Colonic mucosa (tissue), 4 donors: Measurements from ENCODE around the gene SPIRE1. TPM values are rescaled to one million over a fixed set of nuclear protein-coding genes. Genes with fewer than 3 reads are reported as not detected.

Experiments used
- DNase-seq: peaks from one replicate; pipeline ENCODE4 v3.0.0-alpha.2; 2020
- H3K27ac ChIP-seq: fragments of 200-600 bp; one replicate; pipeline ENCODE4 v1.8.0; 2021
- H3K27me3 ChIP-seq: fragments of 200-600 bp; one replicate; pipeline ENCODE4 v1.8.0; 2021
- H3K36me3 ChIP-seq: fragments of 200-600 bp; one replicate; pipeline ENCODE4 v1.8.0; 2021
- H3K4me1 ChIP-seq: fragments of 200-600 bp; one replicate; pipeline ENCODE4 v1.8.0; 2021; ENCODE audit warnings: mild to moderate bottlenecking
- H3K4me3 ChIP-seq: fragments of 200-600 bp; one replicate; pipeline ENCODE4 v1.8.0; 2021
- H3K9ac ChIP-seq, 2 donors: one replicate each; pipeline ENCODE4 v1.7.0; 2013; ENCODE audit warnings: control low read depth in 2 of 2, low read depth in 2 of 2, low read length in 2 of 2
- H3K9me3 ChIP-seq: fragments of 200-600 bp; one replicate; pipeline ENCODE4 v1.8.0; 2021
- intact Hi-C: fragments of 100-400 bp; cut with DNase I; formaldehyde crosslinking; loops from one replicate; pipeline ENCODE4 v1.14.1; 2022
- total RNA-seq, 2 donors: library from RNA; stranded (reverse); fragmentation: NEBNext Ultra II Directional in 1 of 2; extraction: Animal tissue kit (Norgen Biotek cat#: 25700) in 1 of 2; gene quantifications; one replicate each; pipeline ENCODE4 v1.2.1, GENCODE V29; 2021
- TF ChIP-seq, protein P1 (sequence below): fragments of 200-600 bp; IDR thresholded peaks from one replicate; pipeline ENCODE4 v1.8.0; 2022; ENCODE audit warnings: antibody characterized with exemption, mild to moderate bottlenecking
- donor health status: healthy.
- donor health status: DM: no; HTN: no; CAD: no.
- donor health status: DM: no; HTN: no; CAD: no.

Gene SPIRE1
- total RNA-seq, 2 donors from 2014 or later, result 2.7 to 9.0 TPM

DNA sequence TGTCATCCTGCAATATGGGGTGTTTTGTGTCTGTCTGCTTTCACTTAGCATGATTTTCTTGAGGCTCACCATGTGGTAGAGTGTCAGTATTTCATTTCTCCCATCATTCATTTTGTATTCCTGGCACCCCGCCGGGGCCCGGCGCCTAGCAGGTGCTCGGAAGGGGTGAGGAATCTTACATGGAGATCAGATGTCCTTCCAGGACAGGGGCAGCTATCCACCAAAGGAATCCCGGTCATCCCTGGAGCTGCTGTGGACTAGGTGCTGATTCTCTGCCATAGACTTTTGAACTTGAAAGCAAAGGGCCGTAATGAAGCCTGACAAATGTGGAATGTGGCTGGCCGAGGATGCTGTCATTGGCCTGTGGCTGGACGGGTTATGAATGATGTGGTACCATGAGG, 247.8 kb downstream of the SPIRE1 start:
- H3K9ac ChIP-seq, result no peak overlapping the region
- H3K36me3 ChIP-seq, result no peaks in the 10 kb centered on the region
- H3K9me3 ChIP-seq, result no peaks in the 10 kb centered on the region
- TF ChIP-seq, protein P1, sequence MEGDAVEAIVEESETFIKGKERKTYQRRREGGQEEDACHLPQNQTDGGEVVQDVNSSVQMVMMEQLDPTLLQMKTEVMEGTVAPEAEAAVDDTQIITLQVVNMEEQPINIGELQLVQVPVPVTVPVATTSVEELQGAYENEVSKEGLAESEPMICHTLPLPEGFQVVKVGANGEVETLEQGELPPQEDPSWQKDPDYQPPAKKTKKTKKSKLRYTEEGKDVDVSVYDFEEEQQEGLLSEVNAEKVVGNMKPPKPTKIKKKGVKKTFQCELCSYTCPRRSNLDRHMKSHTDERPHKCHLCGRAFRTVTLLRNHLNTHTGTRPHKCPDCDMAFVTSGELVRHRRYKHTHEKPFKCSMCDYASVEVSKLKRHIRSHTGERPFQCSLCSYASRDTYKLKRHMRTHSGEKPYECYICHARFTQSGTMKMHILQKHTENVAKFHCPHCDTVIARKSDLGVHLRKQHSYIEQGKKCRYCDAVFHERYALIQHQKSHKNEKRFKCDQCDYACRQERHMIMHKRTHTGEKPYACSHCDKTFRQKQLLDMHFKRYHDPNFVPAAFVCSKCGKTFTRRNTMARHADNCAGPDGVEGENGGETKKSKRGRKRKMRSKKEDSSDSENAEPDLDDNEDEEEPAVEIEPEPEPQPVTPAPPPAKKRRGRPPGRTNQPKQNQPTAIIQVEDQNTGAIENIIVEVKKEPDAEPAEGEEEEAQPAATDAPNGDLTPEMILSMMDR, result no peak
- H3K4me1 ChIP-seq, result peaks cover 7% of the 10 kb centered on the region
- intact Hi-C loops, result no loop called here
- H3K27ac ChIP-seq, result no peak overlapping the region
- DNase-seq, result no peak
- no peak overlapping the region for H3K4me3 ChIP-seq
- no peaks in the 10 kb centered on the region for H3K27me3 ChIP-seq

DNA sequence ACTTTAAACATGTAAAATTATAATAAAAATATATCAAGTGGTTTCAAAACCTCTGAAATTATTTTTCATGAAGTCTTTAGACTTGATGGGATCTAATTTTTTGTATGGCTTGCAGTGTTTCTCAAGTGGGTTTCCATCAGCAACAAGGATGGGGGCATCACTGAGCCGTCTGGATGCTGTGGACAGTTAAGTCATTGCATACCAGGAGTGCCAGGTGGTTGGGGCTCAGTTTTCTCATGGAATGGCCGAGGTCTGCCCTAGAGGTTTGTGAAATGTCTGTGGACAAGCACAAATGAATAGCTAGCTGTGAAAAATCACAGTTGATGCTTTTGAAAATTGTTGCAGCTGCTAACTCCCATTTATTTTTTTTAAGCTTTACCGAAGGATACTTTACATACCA, 248.4 kb downstream of the SPIRE1 start:
- no peaks in the 10 kb centered on the region for H3K36me3 ChIP-seq
- H3K27ac ChIP-seq, result no peak overlapping the region
- H3K27me3 ChIP-seq, result no peaks in the 10 kb centered on the region
- no peaks in the 10 kb centered on the region for H3K9me3 ChIP-seq
- H3K9ac ChIP-seq, result no peak overlapping the region
- H3K4me3 ChIP-seq, result no peak overlapping the region
- TF ChIP-seq, protein P1, result no peak
- DNase-seq, result no peak
- intact Hi-C loops, result no loop called here
- H3K4me1 ChIP-seq, result peaks cover 7% of the 10 kb centered on the region

DNA sequence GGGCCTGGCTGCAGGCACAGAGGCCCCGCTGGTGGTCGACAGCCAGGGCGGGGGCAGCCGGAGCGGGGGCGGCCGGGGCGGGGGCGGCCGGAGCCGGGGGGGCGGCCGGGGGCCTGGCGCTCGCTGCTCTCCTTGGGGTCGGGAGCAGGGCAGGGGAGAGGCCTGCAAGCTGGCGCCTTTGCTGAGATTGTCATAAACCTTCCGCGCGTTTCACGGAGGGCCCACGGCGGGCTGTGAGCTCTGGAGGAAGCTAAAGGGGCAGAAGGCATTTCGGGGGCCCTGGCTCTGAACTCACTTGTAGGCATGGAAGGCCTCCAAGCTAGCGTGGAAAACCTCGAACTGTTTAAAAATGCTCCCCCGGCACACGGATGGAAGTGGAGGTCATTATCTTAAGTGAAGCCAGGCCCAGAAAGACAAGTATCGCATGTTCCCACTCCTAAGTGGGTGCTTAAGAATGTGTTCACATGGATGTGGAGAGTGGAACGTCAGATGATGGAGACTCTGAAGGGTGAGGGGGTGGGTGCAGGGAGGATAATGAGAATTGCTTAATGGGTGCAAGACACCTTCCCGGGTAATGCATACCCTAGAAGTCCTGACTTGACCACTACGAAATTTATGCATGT, 249.5 kb downstream of the SPIRE1 start:
- Histone ChIP-seq H3K27ac (peak overlapping the region; percentile 64), H3K36me3 (no peaks in the 10 kb centered on the region), H3K9ac (peak overlapping the region; percentile 48 to 59), H3K9me3 (no peaks in the 10 kb centered on the region), H3K27me3 (no peaks in the 10 kb centered on the region), H3K4me1 (peaks cover 7% of the 10 kb centered on the region), H3K4me3 (peak overlapping the region; percentile 64)
- intact Hi-C loops, result no loop called here
- TF ChIP-seq, protein P1, result no peak
- no peak for DNase-seq

DNA sequence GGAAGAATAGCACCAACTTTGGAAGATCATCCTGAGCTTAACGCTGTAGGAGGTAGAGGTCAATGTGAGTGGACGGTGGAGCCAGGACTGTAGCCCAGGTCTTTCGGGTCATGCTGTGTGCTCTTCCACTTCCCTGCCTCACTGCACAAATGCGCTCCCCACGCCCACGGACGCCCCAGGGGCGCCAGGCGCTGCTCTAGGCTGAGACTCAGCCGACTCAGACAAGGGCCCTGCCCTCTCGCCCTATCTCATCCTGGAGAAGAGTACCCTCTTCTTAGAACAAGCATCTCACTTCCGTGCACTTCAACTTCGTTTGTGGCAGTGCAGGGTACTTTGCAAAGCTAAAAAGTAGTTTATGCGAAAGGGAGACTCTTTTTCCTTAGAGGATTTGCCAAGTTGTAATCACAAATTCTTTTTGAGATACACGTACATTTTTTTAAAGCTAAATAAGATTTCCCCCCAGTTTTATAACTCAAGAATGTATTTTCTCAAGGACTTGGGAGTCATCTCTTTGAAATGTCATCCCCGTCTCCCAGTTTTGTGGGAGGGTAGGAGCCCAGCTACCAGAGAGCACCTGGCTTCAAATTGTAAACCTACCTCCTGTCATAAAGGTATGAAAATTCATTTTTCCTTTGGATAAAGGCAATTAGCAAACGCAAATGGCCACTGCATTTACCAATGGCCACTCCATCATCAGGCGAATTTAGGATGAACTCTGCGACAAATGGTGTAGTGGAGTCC, 251.4 kb downstream of the SPIRE1 start:
- no peak for DNase-seq

DNA sequence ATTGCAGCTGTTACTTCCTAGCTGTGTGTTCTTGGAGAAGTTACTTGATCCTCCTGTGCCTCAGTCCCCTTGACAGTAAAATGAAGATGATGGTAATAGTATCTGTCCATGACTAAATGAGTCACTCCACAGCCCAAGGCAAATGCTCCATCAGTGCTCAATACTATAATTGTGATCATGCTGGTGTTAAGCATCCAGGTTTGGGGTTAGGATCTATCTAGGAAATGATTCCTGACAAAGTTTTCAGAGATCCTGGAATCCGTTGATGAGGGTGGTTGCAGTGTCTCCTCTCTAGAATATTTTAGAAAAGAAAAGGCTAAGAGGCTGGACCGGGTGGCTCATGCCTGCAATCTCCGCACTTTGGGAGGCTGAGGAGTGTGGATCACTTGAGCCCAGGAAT, 252.8 kb downstream of the SPIRE1 start:
- TF ChIP-seq, protein P1, result no peak
- Histone ChIP-seq H3K27ac (no peak overlapping the region), H3K9ac (no peak overlapping the region), H3K4me1 (peaks cover 7% of the 10 kb centered on the region), H3K27me3 (no peaks in the 10 kb centered on the region), H3K4me3 (no peak overlapping the region), H3K9me3 (no peaks in the 10 kb centered on the region), H3K36me3 (no peaks in the 10 kb centered on the region)
- intact Hi-C loops, result no loop called here
- no peak for DNase-seq

More for the DNA sequence above, 251.4 kb downstream of the SPIRE1 start:
- H3K4me1 ChIP-seq, result peaks cover 7% of the 10 kb centered on the region
- TF ChIP-seq, protein P1, result no peak
- H3K9ac ChIP-seq, result no peak overlapping the region
- H3K36me3 ChIP-seq, result no peaks in the 10 kb centered on the region
- no peak overlapping the region for H3K27ac ChIP-seq
- no peak overlapping the region for H3K4me3 ChIP-seq
- H3K27me3 ChIP-seq, result no peaks in the 10 kb centered on the region
- intact Hi-C loops, result no loop called here
- no peaks in the 10 kb centered on the region for H3K9me3 ChIP-seq
